Stimulated activated CD8-positive, alpha-beta memory T cell treated with anti-CD3 and anti-CD28 coated beads, Interleukin-15, amount 100 ng/mL, for 1 hour (primary cell): ENCODE measurements around the gene C11orf21.
"Not testable (repeated sequence)": the region's sequence is repeated elsewhere in the genome, so short reads cannot be mapped to it uniquely, and the experiment has no call there.

Experiments
- DNase-seq: peaks from one replicate; pipeline ENCODE4 v3.0.0-alpha.2; 2020; ENCODE audit warnings: low read depth

The C11orf21 gene

DNA sequence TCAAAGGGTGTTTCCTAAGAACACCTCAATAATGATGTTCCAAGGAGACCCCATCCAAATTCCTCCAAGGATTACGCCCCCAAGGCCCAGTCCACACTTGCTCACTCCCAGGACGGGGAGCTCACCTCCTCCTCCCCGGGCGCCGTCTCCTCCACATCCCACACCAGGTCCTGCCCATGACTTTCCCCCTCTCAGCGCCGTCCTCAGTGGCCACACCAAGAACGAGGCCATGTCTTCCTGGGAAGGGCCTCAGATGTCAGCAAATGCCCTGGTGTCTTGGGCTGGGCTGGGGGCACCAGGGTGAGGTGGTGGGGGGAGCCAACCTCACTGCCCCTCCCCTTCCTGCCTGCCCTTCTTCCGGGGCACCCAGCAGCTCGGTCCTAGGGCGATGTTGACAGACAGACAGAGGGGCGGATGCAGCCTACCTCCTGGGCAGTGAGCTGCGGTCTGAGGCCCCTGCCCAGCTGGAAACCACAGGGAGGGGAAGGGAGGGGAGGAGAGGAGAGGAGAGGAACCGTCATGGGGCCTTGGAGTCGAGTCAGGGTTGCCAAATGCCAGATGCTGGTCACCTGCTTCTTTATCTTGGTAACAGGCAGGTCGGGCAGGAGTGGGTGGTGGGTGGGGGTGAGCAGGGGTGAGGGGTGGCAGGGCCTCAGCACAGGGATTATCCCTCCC, at the start of gene C11orf21, which contains the start of gene TSPAN32:
Gene C11orf21 (minus strand): TSS at position 288 of the 675 bp plus-strand sequence. CDS start 110 bp downstream, at position 178.
Gene TSPAN32 (plus strand): TSS at position 383 of the 675 bp plus-strand sequence. CDS start 137 bp downstream, at position 520.
- DNase-seq: no peak

DNA sequence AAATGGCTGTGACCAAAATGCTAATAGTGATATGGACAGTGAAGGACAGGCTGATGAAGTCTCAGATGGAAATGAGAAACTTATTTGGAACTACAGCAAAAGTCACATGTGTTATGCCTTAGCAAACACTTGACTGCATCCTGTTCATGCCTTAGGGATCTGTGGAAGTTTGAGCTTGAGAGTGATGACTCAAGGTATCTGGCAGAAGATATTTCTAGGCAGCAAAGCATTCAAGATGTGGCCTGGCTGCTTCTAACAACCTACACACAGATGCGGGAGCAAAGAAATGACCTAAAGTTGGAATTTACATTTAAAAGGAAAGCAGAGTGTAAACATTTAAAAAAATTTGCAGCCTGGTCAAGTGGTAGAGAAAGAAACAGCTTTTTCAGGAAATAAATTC, 47.3 kb upstream of the C11orf21 start:
- no peak for DNase-seq

DNA sequence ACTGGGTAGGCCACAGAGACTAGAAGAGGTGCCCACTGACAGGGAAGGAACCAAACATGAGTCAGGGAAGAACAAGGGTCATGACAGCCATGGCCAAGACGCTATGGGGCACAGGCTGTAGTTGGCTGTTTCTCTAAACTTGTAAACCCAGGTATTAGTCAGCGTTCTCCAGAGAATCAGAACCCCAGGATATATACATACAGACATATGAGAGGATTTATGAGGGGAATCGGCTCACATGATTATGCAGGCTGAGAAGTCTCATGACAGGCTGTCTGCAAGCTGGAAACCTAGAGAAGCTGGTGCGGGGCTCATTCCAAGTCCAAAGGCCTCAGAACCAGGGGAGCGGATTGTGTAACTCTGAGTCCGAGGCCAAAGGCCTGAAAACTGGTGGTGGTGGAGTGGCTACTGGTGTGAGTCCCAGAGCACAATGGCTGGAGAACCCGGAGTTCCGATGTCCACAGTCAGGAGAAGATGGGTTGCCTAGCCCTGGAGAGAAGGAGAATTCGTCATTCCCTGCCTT, 45.7 kb upstream of the C11orf21 start:
- DNase-seq: no peak

DNA sequence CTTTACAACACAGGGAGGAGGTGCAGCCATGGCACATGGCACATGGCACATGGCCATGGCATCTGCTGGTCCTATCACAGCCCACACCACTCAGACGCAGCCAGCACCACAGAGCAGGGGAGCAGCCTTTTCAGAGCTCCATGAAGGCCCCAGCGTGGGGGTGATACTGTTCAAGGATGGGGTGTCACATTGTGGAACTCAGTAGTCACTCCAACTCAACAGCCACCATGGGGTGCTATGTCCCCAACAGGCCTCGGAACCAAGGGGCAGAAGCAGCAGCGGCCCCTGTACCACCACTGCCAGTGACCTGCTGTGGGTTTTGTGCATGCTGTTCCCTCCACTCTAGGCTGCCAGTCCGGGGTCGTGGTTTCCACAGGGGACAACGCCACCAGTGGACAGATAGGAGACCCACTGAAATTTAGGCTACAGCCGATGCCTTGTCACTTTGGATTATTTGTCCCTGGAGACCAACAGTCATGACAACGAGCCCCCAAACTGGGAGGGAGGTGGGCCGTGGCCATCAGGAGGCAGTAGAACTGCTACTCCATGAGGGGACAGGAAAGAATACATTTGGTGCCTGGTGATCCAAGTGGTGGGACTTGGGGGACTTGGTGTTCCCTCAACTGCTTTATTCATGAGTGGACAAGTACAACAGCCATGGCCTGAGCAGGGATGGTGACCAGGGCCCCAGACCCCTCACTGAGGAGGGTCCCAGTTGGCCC, 45.0 kb upstream of the C11orf21 start:
- no peak for DNase-seq

DNA sequence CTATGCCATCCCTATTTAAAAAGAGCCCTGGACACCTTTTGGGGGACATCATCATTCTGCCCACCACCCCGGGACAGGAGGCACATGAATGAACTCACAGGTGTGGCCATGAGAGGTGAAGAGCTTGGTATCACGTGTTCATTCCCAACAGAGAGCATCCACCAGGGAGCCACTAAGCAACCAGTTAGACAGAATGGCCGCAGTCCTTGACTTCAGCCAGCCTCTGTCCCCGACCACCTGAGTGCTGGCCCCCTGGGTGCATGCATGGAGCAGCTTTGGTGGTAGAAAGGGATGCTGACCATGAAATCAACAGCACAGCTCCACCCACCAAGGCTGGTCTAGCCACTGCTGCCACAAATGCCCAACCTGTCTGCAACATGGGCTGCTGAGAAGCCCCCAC, 44.3 kb upstream of the C11orf21 start:
- no peak for DNase-seq

GRCh38 chr11:2345050-2345449, 43.3 kb upstream of the C11orf21 start:
- DNase-seq: no peak

DNA sequence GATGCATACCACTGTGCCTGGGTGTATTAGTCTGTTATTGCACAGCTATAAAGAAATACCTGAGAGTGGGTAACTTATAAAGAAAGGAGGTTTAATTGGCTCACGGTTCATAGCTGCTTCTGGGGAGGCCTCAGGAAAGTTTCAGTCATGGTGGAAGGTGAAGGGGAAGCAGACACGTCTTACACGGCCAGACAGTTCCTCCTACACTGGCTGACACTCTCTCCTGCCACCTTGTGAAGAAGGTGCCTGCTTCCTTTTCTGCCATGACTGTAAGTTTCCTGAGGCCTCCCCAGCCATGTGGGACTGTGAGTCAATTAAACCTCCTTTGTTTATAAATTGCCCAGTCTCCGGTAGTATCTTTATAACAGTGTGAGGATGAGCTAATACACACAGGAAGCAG, 41.8 kb upstream of the C11orf21 start:
- no peak for DNase-seq

DNA sequence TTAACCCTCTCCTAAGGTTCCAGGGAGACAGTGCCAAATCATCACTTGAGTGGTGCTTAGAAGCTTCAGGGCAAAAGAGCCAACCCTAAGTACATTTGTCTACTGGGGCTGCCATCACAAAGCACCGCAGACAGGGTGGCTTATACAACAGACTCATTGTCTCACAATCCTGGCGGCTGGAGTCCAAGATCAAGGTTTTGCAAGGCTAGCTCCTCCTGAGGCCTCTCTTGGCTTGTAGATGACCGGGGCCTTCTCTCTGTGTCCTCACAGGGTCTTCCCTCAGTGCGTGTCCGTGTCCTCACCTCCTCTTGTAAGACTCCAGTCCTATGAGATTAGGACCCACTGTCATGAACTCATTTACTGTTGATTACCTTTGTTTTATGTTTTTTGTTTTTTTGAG, 41.3 kb upstream of the C11orf21 start:
- no peak for DNase-seq

DNA sequence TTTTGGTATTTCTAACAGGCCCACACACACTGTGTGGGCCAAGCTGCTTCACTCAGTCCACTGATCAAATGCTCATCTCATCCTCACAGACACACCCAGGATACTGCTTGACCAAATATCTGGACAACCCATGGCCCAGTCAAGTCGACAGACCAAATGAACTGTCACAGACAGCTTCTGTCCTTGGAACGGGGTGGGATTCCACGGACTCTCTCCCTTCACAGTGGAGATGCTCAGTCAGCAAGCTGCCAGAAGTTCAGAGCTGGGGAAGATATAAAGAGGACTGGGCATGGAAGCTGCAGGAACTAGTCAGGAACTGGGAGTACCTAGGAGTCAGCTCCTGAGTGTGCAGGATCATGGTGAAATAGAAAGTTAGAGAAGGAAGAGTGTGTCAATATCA, 40.8 kb upstream of the C11orf21 start:
- no peak for DNase-seq

DNA sequence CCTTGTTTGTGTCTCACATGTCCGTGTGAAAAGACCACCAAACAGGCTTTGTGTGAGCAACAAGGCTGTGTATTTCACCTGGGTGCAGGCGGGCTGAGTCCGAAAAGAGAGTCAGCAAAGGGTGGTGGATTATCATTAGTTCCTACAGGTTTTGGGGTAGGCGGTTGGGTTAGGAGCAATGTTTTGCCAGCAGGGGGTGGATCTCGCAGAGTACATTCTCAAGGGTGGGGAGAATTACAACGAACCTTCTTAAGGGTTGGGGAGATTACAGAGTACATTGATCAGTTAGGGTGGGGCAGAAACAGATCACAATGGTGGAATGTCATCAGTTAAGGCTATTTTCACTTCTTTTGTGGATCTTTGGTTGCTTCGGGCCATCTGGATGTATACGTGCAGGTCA, 37.0 kb upstream of the C11orf21 start:
- not testable (repeated sequence) for DNase-seq

DNA sequence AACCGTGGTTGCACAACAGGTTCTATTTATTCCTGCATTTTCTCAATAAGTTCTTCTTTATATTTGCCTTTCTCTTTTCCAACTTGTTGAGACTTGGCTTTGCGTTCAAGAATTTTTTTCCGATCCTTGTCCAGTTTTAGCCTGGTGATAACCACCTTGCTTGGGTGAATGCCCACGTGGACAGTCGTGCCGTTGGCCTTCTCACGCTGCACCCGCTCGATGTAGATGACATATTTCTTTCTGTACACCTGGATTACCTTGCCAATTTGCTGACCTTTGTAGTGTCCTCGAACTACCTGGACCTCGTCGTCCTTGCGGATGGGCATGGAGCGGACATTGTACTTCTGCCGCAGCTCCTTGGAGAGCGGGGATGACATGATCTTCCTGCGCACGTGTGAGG, 33.6 kb upstream of the C11orf21 start:
- not testable (repeated sequence) for DNase-seq

GRCh38 chr11:2333486-2334205, 31.9 kb upstream of the C11orf21 start:
- not testable (repeated sequence) for DNase-seq

- DNase-seq: not testable (repeated sequence)
Measured at GRCh38 chr11:2332569-2332968, 30.9 kb upstream of the C11orf21 start.

GRCh38 chr11:2331404-2331803, 29.7 kb upstream of the C11orf21 start:
- DNase-seq: no peak

- no peak for DNase-seq
Measured at GRCh38 chr11:2330696-2331095, 29.0 kb upstream of the C11orf21 start.

GRCh38 chr11:2329551-2329950, 27.8 kb upstream of the C11orf21 start:
- no peak for DNase-seq

DNA sequence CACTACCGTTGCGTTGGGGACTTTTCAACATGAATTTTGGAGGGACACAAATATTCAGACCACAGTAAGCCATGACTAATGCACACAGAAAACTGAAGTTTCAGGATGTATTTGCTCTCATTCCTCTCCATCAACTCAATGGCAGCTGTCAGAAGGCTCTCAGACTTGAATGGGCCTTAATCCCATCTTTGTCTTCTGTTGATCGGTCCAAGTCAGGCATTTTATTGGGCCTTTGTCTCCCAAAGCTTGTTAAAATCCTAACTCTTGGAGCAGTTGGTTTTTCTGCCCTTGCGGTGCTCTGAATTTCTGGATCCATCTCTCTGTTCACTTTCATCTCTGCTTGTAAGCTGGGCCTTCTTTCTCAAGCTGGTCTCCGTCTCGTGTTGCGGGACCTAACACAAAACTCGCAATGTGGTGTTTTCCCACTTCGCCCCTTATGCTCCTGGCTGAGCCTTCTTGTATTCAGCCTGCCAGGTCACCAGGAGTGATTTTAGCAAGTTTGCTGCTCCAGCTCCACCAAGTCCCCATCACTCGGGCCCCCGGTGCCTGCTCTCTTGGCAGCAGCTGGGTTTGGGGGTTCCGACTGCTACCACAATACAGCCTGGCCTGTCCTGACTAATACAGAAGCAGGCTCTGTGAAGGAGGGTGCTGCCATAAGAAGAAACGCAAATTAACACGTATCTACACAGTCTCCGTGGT, 27.1 kb upstream of the C11orf21 start:
- no peak for DNase-seq

- DNase-seq: no peak
Measured at GRCh38 chr11:2328021-2328420, 26.3 kb upstream of the C11orf21 start.

GRCh38 chr11:2327032-2327431, 25.3 kb upstream of the C11orf21 start:
- no peak for DNase-seq

DNA sequence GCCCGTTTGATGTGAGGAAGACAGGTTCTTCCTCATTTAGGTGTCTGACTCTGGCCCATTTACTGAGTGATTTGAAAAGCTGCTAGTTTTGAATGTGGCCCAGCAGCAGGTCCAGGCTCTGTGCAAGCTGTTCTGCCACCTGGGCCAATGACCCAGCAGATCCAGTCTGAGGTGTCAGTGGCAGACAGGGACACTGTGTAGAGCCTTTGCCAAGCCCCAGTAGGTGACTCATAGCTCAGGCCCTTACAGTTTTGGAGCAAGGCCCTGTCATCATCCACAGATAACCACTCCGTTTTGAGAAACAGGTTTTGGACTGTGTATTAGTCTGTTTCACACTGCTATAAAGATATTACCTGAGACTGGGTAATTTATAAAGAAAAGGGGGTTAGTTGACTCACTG, 24.0 kb upstream of the C11orf21 start:
- no peak for DNase-seq

GRCh38 chr11:2325123-2325522, 23.4 kb upstream of the C11orf21 start:
- DNase-seq: no peak

- no peak for DNase-seq
Measured at GRCh38 chr11:2321311-2321683, 19.6 kb upstream of the C11orf21 start.
